GM12878 (cell line): ENCODE results near the gene RHOB. TPM values are rescaled to one million over a fixed set of nuclear protein-coding genes. Genes with fewer than 3 reads are reported as not detected.

Experiments used
- ATAC-seq: fragments of 200-7000 bp; cut with Tn5 transposase; 3 replicates; pipeline ENCODE4 v1.9.1; 2020; ENCODE audit warnings: mild to moderate bottlenecking, moderate library complexity
- BruUV-seq: library from RNA; stranded (reverse); fragments of 400-500 nt; replicated peaks from 2 replicates; lab custom pipeline; 2021; lab: Mats Ljungman, UMichigan
- CTCF ChIA-PET: fragments of 300-600 bp; sonication (Branson Sonifier 250); formaldehyde crosslinking; extraction: SDS; loops from one replicate; lab custom pipeline; 2021; ENCODE audit warnings: inconsistent platforms; lab: Yijun Ruan, JAX
- POLR2A ChIA-PET: fragments of 350-600 bp; formaldehyde crosslinking; extraction: SDS; loops from one replicate; lab custom pipeline; 2021; ENCODE audit warnings: inconsistent platforms; lab: Charles Lee
- RAD21 ChIA-PET: fragments of 300-600 bp; sonication (Branson Sonifier 250); formaldehyde crosslinking; loops from one replicate; lab custom pipeline; 2023; ENCODE audit warnings: antibody characterized with exemption; ENCODE audit not compliant: unreplicated experiment; lab: Charles Lee
- SMC1A ChIA-PET: fragments of 300-600 bp; sonication (Branson Sonifier 250); formaldehyde crosslinking; loops from one replicate; lab custom pipeline; 2023; ENCODE audit not compliant: unreplicated experiment, uncharacterized antibody; lab: Charles Lee
- DNase-seq: peaks from one replicate; pipeline ENCODE4 v3.0.0-alpha.2; 2011; ENCODE audit warnings: low read depth, low spot score
- FAIRE-seq: peaks from 3 replicates; lab custom pipeline; 2011; peaks lifted over from hg19 to GRCh38; lab: Jason Lieb, UNC
- H2AFZ ChIP-seq: 2 replicates; pipeline ENCODE4 v1.6.0; 2011; ENCODE audit warnings: low read depth, low read length, control low read depth; ENCODE audit not compliant: control insufficient read depth
- H3K27ac ChIP-seq: 2 replicates; pipeline ENCODE4 v1.5.1; 2011; ENCODE audit warnings: control low read depth; ENCODE audit not compliant: control insufficient read depth, insufficient read depth
- H3K27me3 ChIP-seq, 2 experiments: replicated peaks in 1 of 2; 2 replicates each; pipeline versions ENCODE4 v1.6.0 to v1.6.1; 2011; ENCODE audit warnings: low read length in 1 of 2; ENCODE audit not compliant: control insufficient read depth in 2 of 2, insufficient read depth in 2 of 2
- H3K36me3 ChIP-seq, 2 experiments: 2 replicates each; pipeline ENCODE4 v1.5.1; 2011; ENCODE audit warnings: low read length in 1 of 2; ENCODE audit not compliant: control insufficient read depth in 2 of 2, insufficient read depth in 2 of 2
- H3K4me1 ChIP-seq: 2 replicates; pipeline ENCODE4 v1.6.1; 2011; ENCODE audit warnings: mild to moderate bottlenecking, low read length, moderate library complexity, mixed read lengths; ENCODE audit not compliant: control insufficient read depth, insufficient read depth
- H3K4me2 ChIP-seq: 2 replicates; pipeline ENCODE4 v1.6.0; 2011; ENCODE audit warnings: control low read depth; ENCODE audit not compliant: control insufficient read depth, insufficient read depth
- H3K4me3 ChIP-seq: fragments of 200-600 bp; sonication (generic); 2 replicates; pipeline ENCODE4 v1.5.1; 2016
- H3K79me2 ChIP-seq: 2 replicates; pipeline ENCODE4 v1.6.0; 2011; ENCODE audit warnings: low read length; ENCODE audit not compliant: control insufficient read depth, insufficient read depth
- H3K9ac ChIP-seq: 2 replicates; pipeline ENCODE4 v1.8.0; 2011; ENCODE audit warnings: low read length, control low read depth, mixed read lengths; ENCODE audit not compliant: control insufficient read depth, insufficient read depth
- H3K9me3 ChIP-seq: replicated peaks from 3 replicates; pipeline ENCODE4 v1.5.1; 2011; ENCODE audit warnings: mild to moderate bottlenecking, low read length; ENCODE audit not compliant: control insufficient read depth, insufficient read depth
- H4K20me1 ChIP-seq: 2 replicates; pipeline ENCODE4 v1.6.0; 2011; ENCODE audit not compliant: control insufficient read depth, insufficient read depth
- JUNB ChIP-seq: IDR thresholded peaks from 2 replicates; pipeline ENCODE4 v1.6.1; 2016; ENCODE audit warnings: antibody characterized with exemption, mild to moderate bottlenecking
- RAD51 ChIP-seq: fragments of 450-650 bp; IDR thresholded peaks from 2 replicates; pipeline ENCODE4 v1.6.1; 2016; ENCODE audit warnings: moderate library complexity, mild to moderate bottlenecking, inconsistent platforms
- WGBS: methylation state at CpG from one replicate; pipeline ENCODE4 v1.1.6; 2016; ENCODE audit warnings: low lambda C conversion rate; ENCODE audit not compliant: insufficient replicate concordance, insufficient coverage; ENCODE audit errors: missing lambda C conversion rate; 5-methylcytosine and 5-hydroxymethylcytosine counted together
- in situ Hi-C: fragments of 300-500 bp; cut with MboI; formaldehyde crosslinking; loops from 9 replicates; pipeline ENCODE4 v1.14.3; 2018; ENCODE audit warnings: mixed read lengths
- intact Hi-C: fragments of 100-400 bp; cut with micrococcal nuclease; formaldehyde crosslinking; loops from one replicate; pipeline ENCODE4 v1.14.2; 2022; ENCODE audit not compliant: unreplicated experiment
- polyA plus RNA-seq, 11 experiments: library from polyadenylated mRNA; depleted of rRNA in 4 of 11; unstranded in 6 of 11; stranded (reverse) in 5 of 11; fragments of >200 nt; fragmentation: Nextera tagmentation in 4 of 11; fragmentation: Illumina TruSeq in 1 of 11; extraction: Ambion mirVana in 4 of 11; extraction: Trizol in 1 of 11; gene quantifications; 1 replicate in 1 of 11; 2 replicates in 10 of 11; pipeline versions ENCODE4 v1.2.1 to v1.2.3, GENCODE V29; 2011 to 2016; ENCODE audit warnings: inconsistent platforms in 2 of 11, missing spikeins in 2 of 11, low read depth in 1 of 11
- total RNA-seq, 4 experiments: library from RNA; depleted of rRNA in 3 of 4; stranded (reverse); fragments of >200 nt in 3 of 4; fragmentation: Illumina TruSeq in 1 of 4; extraction: Trizol in 1 of 4; gene quantifications; 2 replicates each; pipeline versions ENCODE4 v1.2.1 to v1.2.3, GENCODE V29; 2013 to 2021

RHOB gene
- total and polyA plus RNA-seq, 10 of the 15 experiments (the other 5 are each of a cell fraction or from before 2014, with no cell fraction given) = 0.03 to 4.5 (median 1.2) TPM

DNA sequence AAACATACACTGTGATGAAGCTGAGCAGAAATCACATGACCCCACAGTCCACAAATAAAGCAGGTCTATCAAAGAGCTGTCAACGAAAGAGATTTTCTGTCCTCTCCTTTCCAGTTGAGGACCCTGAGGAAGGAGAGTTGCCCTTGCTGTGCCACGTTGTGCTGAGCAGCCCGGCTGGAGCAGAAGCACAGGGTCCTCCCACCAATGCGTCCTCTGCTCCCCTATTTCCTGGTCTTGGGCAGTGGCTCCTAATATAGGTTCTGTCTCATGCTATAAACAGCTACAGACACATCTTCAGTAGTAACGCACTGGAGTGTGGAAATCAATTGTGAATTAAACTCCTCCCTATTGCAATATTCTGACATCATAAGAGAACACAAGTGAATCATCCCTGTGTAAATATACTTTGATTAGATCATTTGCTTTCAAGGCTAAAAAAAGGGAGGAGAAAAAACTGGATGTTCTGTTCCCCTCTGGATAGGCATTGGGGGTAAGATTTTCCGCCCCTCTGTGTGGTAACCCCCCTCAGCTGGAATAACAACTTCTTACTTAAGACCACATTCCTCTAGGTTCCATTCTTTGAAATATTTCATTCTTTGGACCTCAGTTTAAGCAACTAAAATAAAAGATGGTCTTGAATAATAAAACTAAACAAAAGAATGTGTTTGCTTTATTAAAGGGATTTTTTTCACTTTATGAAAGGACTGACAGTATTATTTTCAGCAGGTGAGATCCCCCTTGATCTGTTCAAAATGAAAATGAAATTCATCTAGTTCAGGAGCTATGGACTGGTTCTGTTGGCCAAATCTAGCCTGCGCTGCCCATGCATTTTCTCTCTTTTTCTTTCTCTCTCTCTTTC is 8.3 kb upstream of the RHOB start:
- RAD21 ChIA-PET = interaction anchor here (1.0 to 4.7 kb wide), 7 partner anchors 8 to 204 kb away, joined by 4 to 31 read pairs (median 11); partner anchors contain the start of gene RHOB
- no peak overlapping the region for H3K4me2 ChIP-seq
- H4K20me1 ChIP-seq = no peaks in the 10 kb centered on the region
- BruUV-seq = no TSS peak
- TF ChIP-seq JUNB = no peak
- TF ChIP-seq, all 136 proteins: peak for 0
- Histone ChIP-seq H3K27me3 (peaks cover 2 to 3% of the 10 kb centered on the region in 2 experiments; a peak in 2 of 4 replicates), H3K4me3 (no peak overlapping the region), H3K27ac (no peak overlapping the region), H3K9ac (no peak overlapping the region), H3K79me2 (no peaks in the 10 kb centered on the region), H3K4me1 (no peaks in the 10 kb centered on the region), H3K9me3 (no peaks in the 10 kb centered on the region), H3K36me3 (no peaks in the 10 kb centered on the region), H2AFZ (no peak overlapping the region)
- in situ Hi-C loops (loop anchor here (25.0 kb wide), 1 partner anchor 524 kb away; no protein-coding TSS in a partner anchor), intact Hi-C loops (no loop called here)
- 20% methylated on average over 7 of the region's 7 CpGs for WGBS
- SMC1A ChIA-PET = interaction anchor here (0.7 to 4.7 kb wide), 11 partner anchors 14 to 666 kb away, joined by 3 to 39 read pairs (median 3); no protein-coding TSS in a partner anchor
- DNase-seq (no peak), FAIRE-seq (no peak), ATAC-seq (no peak)
- POLR2A ChIA-PET = no interaction called here
- CTCF ChIA-PET = interaction anchor here (0.8 to 8.0 kb wide), 8 partner anchors 15 to 212 kb away, joined by 3 to 73 read pairs (median 33); partner anchors contain the start of gene HS1BP3

DNA sequence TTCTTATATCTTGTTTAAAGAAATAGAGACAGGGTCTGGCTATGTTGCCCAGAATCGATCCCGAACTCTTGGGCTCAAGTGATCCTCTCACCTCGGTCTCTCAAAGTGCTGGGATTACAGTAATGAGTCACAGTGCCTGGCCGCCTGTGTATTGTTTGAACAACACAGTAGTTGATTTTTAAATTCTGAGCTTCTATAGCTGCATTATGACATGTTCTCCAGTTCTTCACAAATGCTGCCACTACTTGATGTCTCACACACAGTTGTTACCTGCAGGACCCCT is 7.7 kb upstream of the RHOB start:
- DNase-seq (no peak), ATAC-seq (no peak), FAIRE-seq (no peak)
- Histone ChIP-seq H3K9me3 (no peaks in the 10 kb centered on the region), H3K4me3 (no peak overlapping the region), H3K27me3 (peaks cover 2 to 3% of the 10 kb centered on the region in 2 experiments; a peak in 2 of 4 replicates), H3K36me3 (no peaks in the 10 kb centered on the region), H4K20me1 (no peaks in the 10 kb centered on the region; the same call in 1 of the 2 replicates), H3K27ac (no peak overlapping the region), H3K4me1 (no peaks in the 10 kb centered on the region), H3K4me2 (no peak overlapping the region), H3K79me2 (no peaks in the 10 kb centered on the region), H3K9ac (no peak overlapping the region), H2AFZ (no peak overlapping the region)
- 61% methylated on average over 4 of the region's 4 CpGs for WGBS
- in situ Hi-C loops (loop anchor here (25.0 kb wide), 1 partner anchor 523 kb away; no protein-coding TSS in a partner anchor), intact Hi-C loops (no loop called here)
- POLR2A ChIA-PET = interaction anchor here (0.7 kb wide), 3 partner anchors 75 to 254 kb away, joined by 3 to 5 read pairs (median 4); no protein-coding TSS in a partner anchor
- CTCF ChIA-PET = interaction anchor here (0.8 to 8.0 kb wide), 8 partner anchors 16 to 222 kb away, joined by 3 to 73 read pairs (median 27); partner anchors contain the start of gene HS1BP3
- RAD21 ChIA-PET = interaction anchor here (1.0 to 4.7 kb wide), 5 partner anchors 11 to 203 kb away, joined by 4 to 31 read pairs (median 17); no protein-coding TSS in a partner anchor
- SMC1A ChIA-PET = interaction anchor here (0.7 to 4.7 kb wide), 11 partner anchors 9 to 666 kb away, joined by 3 to 39 read pairs (median 3); no protein-coding TSS in a partner anchor
- BruUV-seq = no TSS peak
- TF ChIP-seq RAD51 = no peak
